Calu3 (cell line): ENCODE data around the gene CLDN16. TPM values are rescaled to one million over a fixed set of nuclear protein-coding genes. Genes with fewer than 3 reads are reported as not detected.

Experiments
- BruUV-seq: library from RNA; stranded (reverse); fragments of 400-500 nt; replicated peaks from 2 replicates; lab custom pipeline; 2021; lab: Mats Ljungman, UMichigan
- CTCF ChIA-PET: fragments of 300-600 bp; sonication (Branson Sonifier 250); formaldehyde crosslinking; loops from one replicate; lab custom pipeline; 2022; ENCODE audit warnings: antibody characterized with exemption; lab: Charles Lee
- DNase-seq: peaks from one replicate; pipeline ENCODE4 v3.0.0; 2022
- H3K27ac Mint-ChIP-seq: one replicate; pipeline ENCODE4 v1.8.0; 2022; ENCODE audit warnings: mixed read lengths; ENCODE audit not compliant: unreplicated experiment
- H3K27me3 Mint-ChIP-seq: one replicate; pipeline ENCODE4 v1.8.0; 2022; ENCODE audit warnings: mixed read lengths; ENCODE audit not compliant: unreplicated experiment
- H3K36me3 Mint-ChIP-seq: one replicate; pipeline ENCODE4 v1.8.0; 2022; ENCODE audit warnings: mild to moderate bottlenecking, moderate library complexity, mixed read lengths; ENCODE audit not compliant: insufficient read depth, unreplicated experiment
- H3K4me1 Mint-ChIP-seq: one replicate; pipeline ENCODE4 v1.8.0; 2022; ENCODE audit warnings: mild to moderate bottlenecking, low read depth, mixed read lengths; ENCODE audit not compliant: unreplicated experiment
- H3K4me3 Mint-ChIP-seq: one replicate; pipeline ENCODE4 v1.8.0; 2022; ENCODE audit warnings: mild to moderate bottlenecking, low read depth, moderate library complexity, mixed read lengths; ENCODE audit not compliant: unreplicated experiment
- H3K9me3 Mint-ChIP-seq: one replicate; pipeline ENCODE4 v1.8.0; 2022; ENCODE audit warnings: low read depth, mixed read lengths; ENCODE audit not compliant: unreplicated experiment
- intact Hi-C: fragments of 100-400 bp; cut with micrococcal nuclease; formaldehyde crosslinking; loops from one replicate; pipeline ENCODE4 v1.10.0; 2022; ENCODE audit not compliant: unreplicated experiment
- total RNA-seq: library from RNA; stranded (reverse); gene quantifications from 2 replicates; pipeline ENCODE4 v1.2.3, GENCODE V29; 2022
- TF ChIP-seq, protein P1 (sequence below): fragments of 200-600 bp; IDR thresholded peaks from one replicate; pipeline ENCODE4 v1.8.0; 2022; ENCODE audit warnings: antibody characterized with exemption; ENCODE audit not compliant: unreplicated experiment

The CLDN16 gene
- total RNA-seq, 1 experiment from 2014 or later: 2.9 TPM

DNA sequence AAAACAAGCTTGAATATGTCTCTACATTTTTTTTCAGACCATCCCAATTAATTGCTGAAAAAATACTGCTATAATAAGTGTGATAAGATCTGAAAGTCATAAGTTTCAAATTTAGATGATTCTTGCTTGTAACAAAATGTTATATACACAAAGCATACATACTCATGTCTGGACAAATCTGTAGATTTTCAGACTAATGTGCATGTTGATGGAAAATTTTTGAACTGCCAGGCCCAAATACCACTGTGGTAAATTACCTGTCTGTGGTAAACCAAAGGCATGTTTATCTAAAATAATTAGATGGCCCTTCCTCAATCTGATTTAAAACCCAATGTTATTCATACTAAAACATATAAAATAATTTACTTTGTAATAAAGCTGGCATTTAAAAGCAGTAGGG is 31.7 kb upstream of the CLDN16 start:
- peaks cover 26% of the 10 kb centered on the region for H3K4me1 Mint-ChIP-seq
- DNase-seq: no peak
- no peaks in the 10 kb centered on the region for H3K36me3 Mint-ChIP-seq
- intact Hi-C loops: loop anchor here (1.0 kb wide), 1 partner anchor 18 kb away; no protein-coding TSS in a partner anchor
- H3K27me3 Mint-ChIP-seq: no peaks in the 10 kb centered on the region
- no TSS peak for BruUV-seq
- H3K9me3 Mint-ChIP-seq: no peaks in the 10 kb centered on the region
- no peak overlapping the region for H3K4me3 Mint-ChIP-seq
- CTCF ChIA-PET: interaction anchor here (0.8 to 1.4 kb wide), 3 partner anchors 11 to 28 kb away, joined by 3 to 4 read pairs (median 3); no protein-coding TSS in a partner anchor
- TF ChIP-seq, protein P1, sequence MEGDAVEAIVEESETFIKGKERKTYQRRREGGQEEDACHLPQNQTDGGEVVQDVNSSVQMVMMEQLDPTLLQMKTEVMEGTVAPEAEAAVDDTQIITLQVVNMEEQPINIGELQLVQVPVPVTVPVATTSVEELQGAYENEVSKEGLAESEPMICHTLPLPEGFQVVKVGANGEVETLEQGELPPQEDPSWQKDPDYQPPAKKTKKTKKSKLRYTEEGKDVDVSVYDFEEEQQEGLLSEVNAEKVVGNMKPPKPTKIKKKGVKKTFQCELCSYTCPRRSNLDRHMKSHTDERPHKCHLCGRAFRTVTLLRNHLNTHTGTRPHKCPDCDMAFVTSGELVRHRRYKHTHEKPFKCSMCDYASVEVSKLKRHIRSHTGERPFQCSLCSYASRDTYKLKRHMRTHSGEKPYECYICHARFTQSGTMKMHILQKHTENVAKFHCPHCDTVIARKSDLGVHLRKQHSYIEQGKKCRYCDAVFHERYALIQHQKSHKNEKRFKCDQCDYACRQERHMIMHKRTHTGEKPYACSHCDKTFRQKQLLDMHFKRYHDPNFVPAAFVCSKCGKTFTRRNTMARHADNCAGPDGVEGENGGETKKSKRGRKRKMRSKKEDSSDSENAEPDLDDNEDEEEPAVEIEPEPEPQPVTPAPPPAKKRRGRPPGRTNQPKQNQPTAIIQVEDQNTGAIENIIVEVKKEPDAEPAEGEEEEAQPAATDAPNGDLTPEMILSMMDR: no peak
- no peak overlapping the region for H3K27ac Mint-ChIP-seq

DNA sequence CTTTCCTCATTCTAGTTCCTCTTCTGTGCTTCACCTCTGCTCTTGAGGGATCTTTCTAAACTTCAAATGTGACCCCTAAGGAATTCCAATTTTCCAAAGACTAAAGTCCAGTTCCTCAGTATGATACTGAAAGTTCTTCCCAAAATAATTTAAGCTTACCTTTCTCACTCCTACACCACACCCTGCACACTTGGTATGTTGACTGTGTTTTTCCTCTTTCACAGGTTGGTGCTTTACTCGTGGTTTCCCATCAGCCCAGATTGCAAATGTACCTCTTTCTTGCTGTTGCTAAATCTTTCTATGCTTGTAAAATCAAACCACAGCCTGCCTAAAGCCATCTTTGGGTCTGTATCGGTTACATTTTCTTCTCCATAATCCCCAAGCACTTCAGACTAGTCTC is 30.5 kb upstream of the CLDN16 start:
- H3K4me1 Mint-ChIP-seq: peaks cover 35% of the 10 kb centered on the region
- BruUV-seq: no TSS peak
- TF ChIP-seq, protein P1: no peak
- CTCF ChIA-PET: interaction anchor here (1.1 kb wide), 2 partner anchors 19 to 36 kb away, joined by 3 read pairs; no protein-coding TSS in a partner anchor
- H3K4me3 Mint-ChIP-seq: no peak overlapping the region
- H3K36me3 Mint-ChIP-seq: no peaks in the 10 kb centered on the region
- no peaks in the 10 kb centered on the region for H3K27me3 Mint-ChIP-seq
- H3K27ac Mint-ChIP-seq: no peak overlapping the region
- intact Hi-C loops: no loop called here
- DNase-seq: no peak
- H3K9me3 Mint-ChIP-seq: no peaks in the 10 kb centered on the region

DNA sequence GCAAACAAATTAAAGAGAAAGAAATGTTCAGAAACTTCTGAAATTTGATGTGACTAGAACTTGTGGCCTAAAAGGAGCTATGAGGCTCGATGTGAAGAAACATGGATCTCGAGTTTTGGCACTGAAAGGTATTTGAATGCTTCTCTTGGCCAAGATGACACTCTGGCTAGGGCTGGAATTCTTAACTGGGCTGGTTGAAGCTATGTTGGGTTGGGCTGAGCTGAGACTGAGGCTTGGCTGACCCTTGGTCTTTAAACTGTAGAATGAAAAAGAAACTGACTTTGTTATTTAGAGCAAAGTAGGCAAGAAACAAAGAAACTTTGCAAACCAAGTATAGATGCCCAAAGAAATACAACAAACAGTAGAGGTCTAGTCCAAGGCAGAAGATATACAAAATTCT is 28.1 kb upstream of the CLDN16 start:
- CTCF ChIA-PET: interaction anchor here (0.6 to 1.1 kb wide), 2 partner anchors 15 to 64 kb away, joined by 3 read pairs; no protein-coding TSS in a partner anchor
- peaks cover 37% of the 10 kb centered on the region for H3K4me1 Mint-ChIP-seq
- no peaks in the 10 kb centered on the region for H3K36me3 Mint-ChIP-seq
- H3K9me3 Mint-ChIP-seq: no peaks in the 10 kb centered on the region
- intact Hi-C loops: no loop called here
- no peaks in the 10 kb centered on the region for H3K27me3 Mint-ChIP-seq
- no peak overlapping the region for H3K27ac Mint-ChIP-seq
- no TSS peak for BruUV-seq
- TF ChIP-seq, protein P1: no peak
- no peak overlapping the region for H3K4me3 Mint-ChIP-seq
- no peak for DNase-seq

DNA sequence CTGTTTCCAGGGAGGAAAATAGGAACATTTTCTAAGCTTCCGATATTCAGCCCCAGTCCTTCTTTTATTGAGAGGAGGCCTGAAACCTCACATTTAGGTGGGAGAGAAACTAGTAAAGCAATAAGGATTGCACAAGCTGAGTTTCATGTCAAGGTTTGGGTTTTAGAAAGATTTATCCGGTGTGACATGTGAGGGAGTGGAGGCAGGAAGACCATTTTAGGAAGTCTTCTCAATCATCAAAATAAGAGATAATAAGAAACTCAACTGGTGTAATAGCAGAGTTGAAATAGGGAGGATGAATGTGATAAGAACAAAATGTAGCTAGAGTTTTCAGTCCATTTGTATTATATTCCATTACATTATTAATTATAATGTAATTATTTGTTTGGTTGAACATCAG is 27.7 kb upstream of the CLDN16 start:
- Mint-ChIP-seq H3K27ac (no peak overlapping the region), H3K27me3 (no peaks in the 10 kb centered on the region), H3K4me3 (no peak overlapping the region), H3K36me3 (no peaks in the 10 kb centered on the region), H3K9me3 (no peaks in the 10 kb centered on the region), H3K4me1 (peaks cover 37% of the 10 kb centered on the region)
- no TSS peak for BruUV-seq
- CTCF ChIA-PET: interaction anchor here (0.6 to 1.1 kb wide), 2 partner anchors 15 to 64 kb away, joined by 3 read pairs; no protein-coding TSS in a partner anchor
- TF ChIP-seq, protein P1: no peak
- no peak for DNase-seq
- intact Hi-C loops: no loop called here
